Measurements from ENCODE around the gene POU2AF1.
"Not testable (repeated sequence)": the region's sequence is repeated elsewhere in the genome, so short reads cannot be mapped to it uniquely, and the experiment has no call there.

Gene POU2AF1

GRCh38 chr11:111327908-111328624, 51.0 kb downstream of the POU2AF1 start:
- DNase-seq (ENCODE audit: low read depth), result no peak
- no peak for TF ChIP-seq CTCF (conservative IDR thresholded peaks at IDR 0.05; ENCODE audit: low read depth, low read length)
- H3K4me3 ChIP-seq (ENCODE audit: low read depth, low read length), result no peak overlapping the region

DNA sequence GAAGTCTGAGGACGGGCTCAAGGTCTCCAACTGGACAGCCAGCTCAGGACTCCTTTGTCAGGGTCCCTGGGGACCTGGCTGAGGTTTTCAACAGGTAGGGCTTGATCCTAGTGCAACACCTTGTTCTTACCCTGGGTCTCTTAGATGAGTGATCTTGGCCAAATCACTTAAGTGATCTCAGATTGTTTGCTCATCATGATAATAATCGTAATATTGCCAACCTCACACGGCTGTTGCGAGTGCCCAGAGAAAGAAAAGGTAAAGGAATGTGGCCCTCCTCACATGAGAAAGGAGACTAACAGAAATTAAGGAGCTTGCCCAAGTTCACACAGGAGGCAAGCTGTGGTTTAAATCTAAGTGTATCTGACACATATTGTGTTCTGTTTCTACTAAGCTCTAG, 52.3 kb downstream of the POU2AF1 start:
- no peak for DNase-seq (ENCODE audit: low read depth)
- no peak for TF ChIP-seq CTCF (conservative IDR thresholded peaks at IDR 0.05; ENCODE audit: low read depth, low read length)
- H3K4me3 ChIP-seq (ENCODE audit: low read depth, low read length), result no peak overlapping the region

DNA sequence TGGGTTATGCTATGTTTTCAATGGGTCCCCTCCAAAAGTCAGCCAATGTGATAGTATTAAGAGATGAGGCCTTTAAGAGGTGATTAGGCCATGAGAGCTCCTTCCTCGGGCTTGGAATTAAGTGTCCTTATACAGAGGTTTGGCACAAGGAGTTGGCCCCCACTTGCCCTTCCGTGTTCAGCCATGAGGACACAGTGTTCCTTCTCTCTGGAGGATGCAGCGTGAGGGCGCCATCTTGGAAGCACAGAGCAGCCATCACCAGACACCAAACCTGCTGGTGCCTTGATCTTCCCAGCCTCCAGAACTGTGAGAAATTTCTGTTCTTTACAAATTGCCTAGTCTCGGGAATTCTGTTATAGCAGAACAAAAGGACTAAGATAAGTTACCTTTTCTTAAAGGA, 53.8 kb downstream of the POU2AF1 start:
- TF ChIP-seq CTCF (conservative IDR thresholded peaks at IDR 0.05; ENCODE audit: low read depth, low read length), result no peak
- no peak for DNase-seq (ENCODE audit: low read depth)
- no peak overlapping the region for H3K4me3 ChIP-seq (ENCODE audit: low read depth, low read length)

- TF ChIP-seq CTCF (conservative IDR thresholded peaks at IDR 0.05; ENCODE audit: low read depth, low read length), result no peak
- no peak overlapping the region for H3K4me3 ChIP-seq (ENCODE audit: low read depth, low read length)
- DNase-seq (ENCODE audit: low read depth), result peak; percentile 55
These were observed 54.8 kb downstream of the POU2AF1 start for GRCh38 chr11:111324277-111324720.

DNA sequence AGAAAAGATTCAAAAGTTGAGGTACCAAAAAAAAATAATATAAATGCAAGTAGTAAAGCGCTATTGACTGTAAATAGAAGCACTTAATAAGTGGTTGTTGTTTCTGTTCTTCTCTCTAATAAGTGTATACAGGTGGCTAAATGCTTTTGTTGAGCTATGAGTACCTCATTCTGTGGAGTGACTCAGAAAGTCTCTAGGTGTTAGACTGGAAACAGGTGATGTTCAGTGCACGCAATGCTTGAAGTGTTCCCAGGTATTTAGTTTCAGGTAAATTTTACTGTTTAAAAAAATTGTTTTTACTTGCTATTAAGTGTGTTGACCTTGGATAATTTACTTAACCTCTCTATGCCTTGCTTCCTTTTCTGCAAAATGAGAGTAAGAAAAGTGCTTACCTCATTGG, 56.5 kb downstream of the POU2AF1 start:
- H3K4me3 ChIP-seq (ENCODE audit: low read depth, low read length), result no peak overlapping the region
- DNase-seq (ENCODE audit: low read depth), result no peak
- TF ChIP-seq CTCF (conservative IDR thresholded peaks at IDR 0.05; ENCODE audit: low read depth, low read length), result no peak

GRCh38 chr11:111320728-111321568, 58.1 kb downstream of the POU2AF1 start:
- no peak overlapping the region for H3K4me3 ChIP-seq (ENCODE audit: low read depth, low read length)
- DNase-seq (ENCODE audit: low read depth), result peak; percentile 31
- no peak for TF ChIP-seq CTCF (conservative IDR thresholded peaks at IDR 0.05; ENCODE audit: low read depth, low read length)

DNA sequence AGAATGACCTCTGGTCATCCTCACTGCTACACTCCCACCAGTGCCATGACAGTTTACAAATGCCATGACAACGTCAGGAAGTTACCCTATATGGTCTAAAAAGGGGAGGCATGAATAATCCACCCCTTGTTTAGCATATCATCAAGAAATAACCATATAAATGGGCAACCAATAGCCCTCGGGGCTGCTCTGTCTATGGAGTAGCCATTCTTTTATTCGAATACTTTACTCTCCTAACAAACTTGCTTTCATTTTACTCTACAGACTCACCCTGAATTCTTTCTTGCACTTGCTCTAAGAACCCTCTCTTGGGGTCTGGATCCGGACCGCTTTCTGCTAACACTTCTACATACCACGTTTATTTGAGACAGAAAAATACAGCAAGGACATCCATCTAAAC, 58.9 kb downstream of the POU2AF1 start:
- DNase-seq (ENCODE audit: low read depth); H3K4me3 ChIP-seq (ENCODE audit: low read depth, low read length): not testable (repeated sequence)
